Ishikawa (cell line): ENCODE results near the gene CEMIP2.

Experiments
- CEBPB ChIP-seq: IDR thresholded peaks from 2 replicates; pipeline ENCODE4 v1.6.1; 2012
- CREB1 ChIP-seq: IDR thresholded peaks from 2 replicates; pipeline ENCODE4 v1.6.1; 2012; ENCODE audit warnings: low read depth
- EGR1 ChIP-seq: IDR thresholded peaks from 2 replicates; pipeline ENCODE4 v1.6.1; 2012
- EP300 ChIP-seq: IDR thresholded peaks from 2 replicates; pipeline ENCODE4 v1.6.1; 2012; ENCODE audit warnings: borderline replicate concordance
- FOXM1 ChIP-seq: IDR thresholded peaks from 2 replicates; pipeline ENCODE4 v1.6.1; 2012; ENCODE audit warnings: low read depth, borderline replicate concordance
- NFIC ChIP-seq: IDR thresholded peaks from 2 replicates; pipeline ENCODE4 v1.6.1; 2012
- RAD21 ChIP-seq: IDR thresholded peaks from 2 replicates; pipeline ENCODE4 v1.6.1; 2012; ENCODE audit warnings: low read depth
- TAF1 ChIP-seq: IDR thresholded peaks from 2 replicates; pipeline ENCODE4 v1.6.1; 2012; ENCODE audit warnings: low read depth, mild to moderate bottlenecking
- TCF12 ChIP-seq: IDR thresholded peaks from 2 replicates; pipeline ENCODE4 v1.6.1; 2012; ENCODE audit warnings: low read depth
- TEAD4 ChIP-seq: IDR thresholded peaks from 2 replicates; pipeline ENCODE4 v1.6.1; 2012
- USF1 ChIP-seq: IDR thresholded peaks from 2 replicates; pipeline ENCODE4 v1.6.1; 2012
- YY1 ChIP-seq: IDR thresholded peaks from 2 replicates; pipeline ENCODE4 v1.6.1; 2012; ENCODE audit warnings: low read depth
- ZBTB7A ChIP-seq: IDR thresholded peaks from 2 replicates; pipeline ENCODE4 v1.6.1; 2012; ENCODE audit warnings: low read depth
- TF ChIP-seq, protein P1 (sequence below): IDR thresholded peaks from 2 replicates; pipeline ENCODE4 v1.6.1; 2012
- TF ChIP-seq, protein P2 (sequence below): IDR thresholded peaks from 2 replicates; pipeline ENCODE4 v1.6.1; 2012; ENCODE audit warnings: low read depth, mild to moderate bottlenecking

The CEMIP2 gene

GRCh38 chr9:71769175-71770161, 1.2 kb upstream of the CEMIP2 start:
- TF ChIP-seq ZBTB7A: 0 out of 2 replicates have a peak, but pooled peaks have one; percentile 51
- no peak for TF ChIP-seq USF1
- no peak for TF ChIP-seq TEAD4
- no peak for TF ChIP-seq EP300
- peak; percentile 50; the same call in 1 of the 2 replicates for TF ChIP-seq RAD21
- TF ChIP-seq, protein P1, sequence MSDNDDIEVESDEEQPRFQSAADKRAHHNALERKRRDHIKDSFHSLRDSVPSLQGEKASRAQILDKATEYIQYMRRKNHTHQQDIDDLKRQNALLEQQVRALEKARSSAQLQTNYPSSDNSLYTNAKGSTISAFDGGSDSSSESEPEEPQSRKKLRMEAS: no peak
- peak; percentile 35; the same call in 1 of the 2 replicates for TF ChIP-seq NFIC
- no peak; the same call in 1 of the 2 replicates for TF ChIP-seq TAF1
- no peak for TF ChIP-seq EGR1
- no peak for TF ChIP-seq TCF12
- no peak for TF ChIP-seq CREB1
- TF ChIP-seq CEBPB: no peak
- TF ChIP-seq FOXM1: no peak
- TF ChIP-seq, protein P2, sequence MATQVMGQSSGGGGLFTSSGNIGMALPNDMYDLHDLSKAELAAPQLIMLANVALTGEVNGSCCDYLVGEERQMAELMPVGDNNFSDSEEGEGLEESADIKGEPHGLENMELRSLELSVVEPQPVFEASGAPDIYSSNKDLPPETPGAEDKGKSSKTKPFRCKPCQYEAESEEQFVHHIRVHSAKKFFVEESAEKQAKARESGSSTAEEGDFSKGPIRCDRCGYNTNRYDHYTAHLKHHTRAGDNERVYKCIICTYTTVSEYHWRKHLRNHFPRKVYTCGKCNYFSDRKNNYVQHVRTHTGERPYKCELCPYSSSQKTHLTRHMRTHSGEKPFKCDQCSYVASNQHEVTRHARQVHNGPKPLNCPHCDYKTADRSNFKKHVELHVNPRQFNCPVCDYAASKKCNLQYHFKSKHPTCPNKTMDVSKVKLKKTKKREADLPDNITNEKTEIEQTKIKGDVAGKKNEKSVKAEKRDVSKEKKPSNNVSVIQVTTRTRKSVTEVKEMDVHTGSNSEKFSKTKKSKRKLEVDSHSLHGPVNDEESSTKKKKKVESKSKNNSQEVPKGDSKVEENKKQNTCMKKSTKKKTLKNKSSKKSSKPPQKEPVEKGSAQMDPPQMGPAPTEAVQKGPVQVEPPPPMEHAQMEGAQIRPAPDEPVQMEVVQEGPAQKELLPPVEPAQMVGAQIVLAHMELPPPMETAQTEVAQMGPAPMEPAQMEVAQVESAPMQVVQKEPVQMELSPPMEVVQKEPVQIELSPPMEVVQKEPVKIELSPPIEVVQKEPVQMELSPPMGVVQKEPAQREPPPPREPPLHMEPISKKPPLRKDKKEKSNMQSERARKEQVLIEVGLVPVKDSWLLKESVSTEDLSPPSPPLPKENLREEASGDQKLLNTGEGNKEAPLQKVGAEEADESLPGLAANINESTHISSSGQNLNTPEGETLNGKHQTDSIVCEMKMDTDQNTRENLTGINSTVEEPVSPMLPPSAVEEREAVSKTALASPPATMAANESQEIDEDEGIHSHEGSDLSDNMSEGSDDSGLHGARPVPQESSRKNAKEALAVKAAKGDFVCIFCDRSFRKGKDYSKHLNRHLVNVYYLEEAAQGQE: no peak
- no peak for TF ChIP-seq YY1

DNA sequence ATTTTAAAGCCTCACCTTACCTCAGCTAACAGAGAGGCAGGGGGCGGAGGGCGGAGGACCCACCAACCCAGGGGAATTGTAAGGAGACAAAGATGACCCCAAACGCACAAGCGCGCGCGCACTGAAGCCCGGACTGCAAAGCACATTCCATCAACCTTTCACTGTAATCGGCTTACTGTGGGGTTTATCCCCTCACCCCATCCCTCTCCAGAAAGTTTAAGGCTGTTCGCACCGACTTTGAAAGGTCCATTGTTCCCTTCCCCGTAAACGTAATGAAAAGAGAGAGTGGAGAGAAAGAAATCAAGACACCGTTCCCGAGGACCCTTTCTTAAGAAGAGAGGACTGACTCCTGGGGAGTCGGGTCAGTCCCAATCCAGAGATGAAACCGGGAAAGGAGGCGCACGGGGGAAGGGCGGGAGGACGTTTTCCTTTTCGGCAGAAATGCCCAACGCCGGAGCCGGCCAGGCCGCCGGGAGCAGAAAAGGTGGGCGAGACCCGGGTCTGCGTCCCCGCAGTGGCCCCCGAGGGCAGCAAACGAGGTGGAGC, 464 bp downstream of the CEMIP2 start:
- TF ChIP-seq TEAD4 (no peak), TAF1 (no peak), FOXM1 (no peak), RAD21 (no peak), EP300 (no peak), CEBPB (no peak), USF1 (no peak), TCF12 (no peak), CREB1 (no peak), ZBTB7A (no peak)
- TF ChIP-seq, protein P2: no peak
- TF ChIP-seq, protein P1: no peak

- TF ChIP-seq CREB1 (no peak), USF1 (no peak), TCF12 (no peak), NFIC (no peak), RAD21 (no peak), CEBPB (no peak), YY1 (no peak)
- TF ChIP-seq, protein P2: no peak
- TF ChIP-seq, protein P1: no peak
Observed at GRCh38 chr9:71767163-71767775, 1.0 kb downstream of the CEMIP2 start.
